Activated CD4-positive, alpha-beta T cell treated with anti-CD3 and anti-CD28 coated beads, Interleukin-2, amount 10 ng/mL, durations not matched to agents 7 days and 5 days (primary cell): Measurements from ENCODE around the gene ZC3H12D. TPM values are rescaled to one million over a fixed set of nuclear protein-coding genes. Genes with fewer than 3 reads are reported as not detected.
"Not testable (repeated sequence)": the region's sequence is repeated elsewhere in the genome, so short reads cannot be mapped to it uniquely, and the experiment has no call there.

Source experiments
- CTCF ChIA-PET: fragments of 350-600 bp; sonication (Branson Sonifier 250); formaldehyde crosslinking; loops from one replicate; lab custom pipeline; 2021; ENCODE audit warnings: antibody characterized with exemption; lab: Charles Lee
- POLR2A ChIA-PET: fragments of 350-600 bp; sonication (Branson Sonifier 250); formaldehyde crosslinking; loops from one replicate; lab custom pipeline; 2021; ENCODE audit warnings: antibody characterized with exemption; lab: Charles Lee
- DNase-seq: peaks from one replicate; pipeline ENCODE4 v3.0.0-alpha.2; 2020
- H3K27ac Mint-ChIP-seq: one replicate; pipeline ENCODE4 v1.8.0; 2021; ENCODE audit warnings: mild to moderate bottlenecking, moderate library complexity, mixed read lengths
- H3K27me3 Mint-ChIP-seq: one replicate; pipeline ENCODE4 v1.8.0; 2021; ENCODE audit warnings: mixed read lengths
- H3K36me3 Mint-ChIP-seq: one replicate; pipeline ENCODE4 v1.8.0; 2021; ENCODE audit warnings: low read depth, mixed read lengths
- H3K4me1 Mint-ChIP-seq: one replicate; pipeline ENCODE4 v1.8.0; 2021; ENCODE audit warnings: mixed read lengths
- H3K4me3 Mint-ChIP-seq: one replicate; pipeline ENCODE4 v1.8.0; 2021; ENCODE audit warnings: mild to moderate bottlenecking, moderate library complexity, mixed read lengths
- H3K9me3 Mint-ChIP-seq: one replicate; pipeline ENCODE4 v1.8.0; 2021; ENCODE audit warnings: mixed read lengths
- total RNA-seq, 2 experiments: library from RNA; stranded (reverse); gene quantifications; one replicate each; pipeline ENCODE4 v1.2.3, GENCODE V29; 2021

The ZC3H12D gene
- total RNA-seq, 2 experiments from 2014 or later: 10.7 to 16.5 TPM

GRCh38 chr6:149445095-149445466, 39.7 kb downstream of the ZC3H12D start:
- Mint-ChIP-seq H3K36me3 (peaks cover 8% of the 10 kb centered on the region), H3K27ac (no peak overlapping the region), H3K9me3 (no peaks in the 10 kb centered on the region), H3K4me1 (no peaks in the 10 kb centered on the region), H3K4me3 (no peak overlapping the region), H3K27me3 (no peaks in the 10 kb centered on the region)
- no peak for DNase-seq
- ChIA-PET POLR2A (no interaction called here), CTCF (interaction anchor here (0.6 to 2.1 kb wide), 3 partner anchors 8 to 13 kb away, joined by 5 to 11 read pairs (median 6); no protein-coding TSS in a partner anchor)

GRCh38 chr6:149444360-149445094, 40.3 kb downstream of the ZC3H12D start:
- CTCF ChIA-PET: interaction anchor here (0.6 to 2.1 kb wide), 4 partner anchors 9 to 13 kb away, joined by 3 to 11 read pairs (median 6); no protein-coding TSS in a partner anchor
- DNase-seq, H3K36me3 Mint-ChIP-seq, H3K9me3 Mint-ChIP-seq, H3K27me3 Mint-ChIP-seq, H3K4me3 Mint-ChIP-seq, H3K27ac Mint-ChIP-seq, POLR2A ChIA-PET, H3K4me1 Mint-ChIP-seq: not testable (repeated sequence)

- no peak overlapping the region for H3K27ac Mint-ChIP-seq
- DNase-seq: no peak
- ChIA-PET CTCF (interaction anchor here (1.0 to 2.1 kb wide), 4 partner anchors 10 to 417 kb away, joined by 3 to 8 read pairs (median 4); no protein-coding TSS in a partner anchor), POLR2A (no interaction called here)
- H3K9me3 Mint-ChIP-seq: no peaks in the 10 kb centered on the region
- H3K36me3 Mint-ChIP-seq: peaks cover 8% of the 10 kb centered on the region
- H3K27me3 Mint-ChIP-seq: no peaks in the 10 kb centered on the region
- no peak overlapping the region for H3K4me3 Mint-ChIP-seq
- H3K4me1 Mint-ChIP-seq: peaks cover 6% of the 10 kb centered on the region
Observed at GRCh38 chr6:149443411-149444181, 41.2 kb downstream of the ZC3H12D start.

DNA sequence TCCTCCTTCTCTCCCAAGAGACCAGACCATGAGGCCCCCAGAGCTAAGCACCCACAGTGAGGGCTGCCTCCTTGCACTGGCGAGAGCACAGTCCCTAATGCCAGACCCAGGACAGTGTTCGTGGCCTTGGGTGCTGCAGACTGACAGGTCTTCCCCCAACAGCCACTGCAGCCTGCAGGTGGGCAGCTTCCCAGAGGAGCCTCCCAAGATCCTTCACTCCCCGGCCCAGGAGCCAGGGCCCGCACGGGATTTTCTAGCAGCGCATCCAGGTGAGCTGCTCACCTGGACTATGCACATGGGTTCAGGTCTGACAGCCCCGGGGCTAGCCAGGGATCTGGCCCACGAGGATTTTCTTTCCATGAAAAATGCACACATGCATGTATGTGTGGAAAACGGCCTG, 43.1 kb downstream of the ZC3H12D start:
- H3K4me3 Mint-ChIP-seq: no peak overlapping the region
- ChIA-PET POLR2A (no interaction called here), CTCF (interaction anchor here (0.9 to 1.8 kb wide), 3 partner anchors 8 to 13 kb away, joined by 3 to 9 read pairs (median 3); no protein-coding TSS in a partner anchor)
- no peaks in the 10 kb centered on the region for H3K9me3 Mint-ChIP-seq
- H3K4me1 Mint-ChIP-seq: peaks cover 21% of the 10 kb centered on the region
- H3K27ac Mint-ChIP-seq: no peak overlapping the region
- peaks cover 3% of the 10 kb centered on the region for H3K36me3 Mint-ChIP-seq
- no peaks in the 10 kb centered on the region for H3K27me3 Mint-ChIP-seq
- DNase-seq: no peak

- ChIA-PET CTCF (interaction anchor here (0.7 to 1.8 kb wide), 4 partner anchors 9 to 103 kb away, joined by 3 to 9 read pairs (median 3); no protein-coding TSS in a partner anchor), POLR2A (no interaction called here)
- no peak overlapping the region for H3K4me3 Mint-ChIP-seq
- H3K27me3 Mint-ChIP-seq: no peaks in the 10 kb centered on the region
- no peak overlapping the region for H3K27ac Mint-ChIP-seq
- H3K4me1 Mint-ChIP-seq: peaks cover 21% of the 10 kb centered on the region
- DNase-seq: no peak
- H3K9me3 Mint-ChIP-seq: no peaks in the 10 kb centered on the region
- H3K36me3 Mint-ChIP-seq: peaks cover 3% of the 10 kb centered on the region
Observed at GRCh38 chr6:149440735-149441671, 43.8 kb downstream of the ZC3H12D start.

- DNase-seq: no peak
- Mint-ChIP-seq H3K27me3 (no peaks in the 10 kb centered on the region), H3K36me3 (peaks cover 2% of the 10 kb centered on the region), H3K4me3 (no peak overlapping the region), H3K9me3 (no peaks in the 10 kb centered on the region), H3K27ac (no peak overlapping the region), H3K4me1 (peaks cover 21% of the 10 kb centered on the region)
- ChIA-PET CTCF (interaction anchor here (0.6 kb wide), 1 partner anchor 12 kb away, joined by 3 read pairs; no protein-coding TSS in a partner anchor), POLR2A (no interaction called here)
Observed at GRCh38 chr6:149439626-149440025, 45.2 kb downstream of the ZC3H12D start.

DNA sequence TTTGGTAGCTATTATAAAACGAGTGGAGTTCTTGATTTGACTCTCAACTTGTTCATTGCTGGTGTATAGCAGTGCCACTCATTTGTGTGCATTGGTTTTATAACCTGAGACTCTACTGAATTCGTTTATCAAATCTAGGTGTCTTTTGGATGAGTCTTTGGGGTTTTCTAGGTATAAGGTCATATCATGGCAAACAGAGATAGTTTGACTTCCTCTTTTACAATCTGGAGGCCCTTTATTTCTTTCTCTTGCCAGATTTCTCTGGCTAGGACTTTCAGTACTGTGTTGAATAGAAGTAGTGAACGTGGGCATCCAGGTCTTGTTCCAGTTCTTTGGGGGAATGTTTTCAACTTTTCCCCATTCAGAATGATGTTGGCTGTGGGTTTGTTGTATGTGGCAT, 46.0 kb downstream of the ZC3H12D start:
- H3K9me3 Mint-ChIP-seq: no peaks in the 10 kb centered on the region
- H3K4me1 Mint-ChIP-seq: peaks cover 21% of the 10 kb centered on the region
- no peaks in the 10 kb centered on the region for H3K27me3 Mint-ChIP-seq
- H3K4me3 Mint-ChIP-seq: no peak overlapping the region
- ChIA-PET POLR2A (no interaction called here), CTCF (interaction anchor here (0.6 kb wide), 1 partner anchor 334 kb away, joined by 3 read pairs; no protein-coding TSS in a partner anchor)
- no peaks in the 10 kb centered on the region for H3K36me3 Mint-ChIP-seq
- H3K27ac Mint-ChIP-seq: no peak overlapping the region
- no peak for DNase-seq

- ChIA-PET POLR2A (no interaction called here), CTCF (no interaction called here)
- no peak overlapping the region for H3K27ac Mint-ChIP-seq
- H3K36me3 Mint-ChIP-seq: no peaks in the 10 kb centered on the region
- H3K27me3 Mint-ChIP-seq: no peaks in the 10 kb centered on the region
- H3K9me3 Mint-ChIP-seq: no peaks in the 10 kb centered on the region
- DNase-seq: no peak
- H3K4me1 Mint-ChIP-seq: peaks cover 22% of the 10 kb centered on the region
- H3K4me3 Mint-ChIP-seq: no peak overlapping the region
Observed at GRCh38 chr6:149437212-149437611, 47.6 kb downstream of the ZC3H12D start.

GRCh38 chr6:149436647-149437046, 48.2 kb downstream of the ZC3H12D start:
- H3K9me3 Mint-ChIP-seq: no peaks in the 10 kb centered on the region
- POLR2A ChIA-PET: no interaction called here
- H3K27me3 Mint-ChIP-seq: no peaks in the 10 kb centered on the region
- H3K36me3 Mint-ChIP-seq: no peaks in the 10 kb centered on the region
- CTCF ChIA-PET: no interaction called here
- DNase-seq: no peak
- peaks cover 27% of the 10 kb centered on the region for H3K4me1 Mint-ChIP-seq
- H3K27ac Mint-ChIP-seq: no peak overlapping the region
- H3K4me3 Mint-ChIP-seq: no peak overlapping the region

GRCh38 chr6:149435919-149436586, 48.8 kb downstream of the ZC3H12D start:
- no peak overlapping the region for H3K27ac Mint-ChIP-seq

DNA sequence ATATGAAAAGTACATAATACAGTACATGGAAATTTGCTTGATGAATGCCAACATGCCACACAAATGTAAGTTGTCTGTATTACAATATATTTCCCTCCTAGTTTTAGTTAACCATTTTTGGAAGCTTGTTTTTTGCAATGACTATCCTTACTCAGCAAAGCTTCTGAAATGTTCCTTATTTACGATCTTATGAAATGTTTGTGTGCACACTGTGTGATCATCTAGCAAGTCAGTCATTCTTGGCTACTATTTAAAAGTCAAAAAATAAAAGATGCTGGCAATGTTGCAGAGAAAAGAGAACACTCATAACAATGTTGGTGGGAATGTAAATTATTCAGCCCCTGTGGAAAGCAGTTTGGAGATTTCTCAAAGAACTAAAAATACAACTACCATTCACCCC, 50.9 kb downstream of the ZC3H12D start:
- H3K27ac Mint-ChIP-seq: no peak overlapping the region
- H3K4me3 Mint-ChIP-seq: no peak overlapping the region
- no peaks in the 10 kb centered on the region for H3K27me3 Mint-ChIP-seq
- H3K4me1 Mint-ChIP-seq: peaks cover 25% of the 10 kb centered on the region
- ChIA-PET CTCF (interaction anchor here (0.8 to 2.7 kb wide), 13 partner anchors 7 to 407 kb away, joined by 3 to 29 read pairs (median 3); partner anchors contain the start of gene ZC3H12D), POLR2A (no interaction called here)
- H3K9me3 Mint-ChIP-seq: no peaks in the 10 kb centered on the region
- H3K36me3 Mint-ChIP-seq: no peaks in the 10 kb centered on the region
- no peak for DNase-seq

More at GRCh38 chr6:149435919-149436586, 48.8 kb downstream of the ZC3H12D start:
- Mint-ChIP-seq H3K36me3 (no peaks in the 10 kb centered on the region), H3K4me3 (no peak overlapping the region), H3K9me3 (no peaks in the 10 kb centered on the region), H3K27me3 (no peaks in the 10 kb centered on the region), H3K4me1 (peaks cover 27% of the 10 kb centered on the region)
- CTCF ChIA-PET: interaction anchor here (1.0 to 1.4 kb wide), 2 partner anchors 10 to 17 kb away, joined by 3 read pairs; no protein-coding TSS in a partner anchor
- POLR2A ChIA-PET: no interaction called here
- no peak for DNase-seq
